SK-N-SH treated with all-trans-retinoic acid at 6 μM for 48 hours (cell line): ENCODE data around the gene RPUSD3.

Experiments used
- ATAC-seq: fragments of 200-7000 bp; cut with Tn5 transposase; 3 replicates; pipeline ENCODE4 v1.9.1; 2020; ENCODE audit warnings: mild to moderate bottlenecking, moderate library complexity
- ARNTL ChIP-seq: fragments of 450-650 bp; formaldehyde crosslinking; IDR thresholded peaks from 2 replicates; pipeline ENCODE4 v1.5.0; 2020; ENCODE audit warnings: low read depth, mild to moderate bottlenecking, moderate library complexity, borderline replicate concordance
- BACH2 ChIP-seq: fragments of 250-450 bp; sonication (Bioruptor Pico); IDR thresholded peaks from 2 replicates; pipeline ENCODE4 v1.9.0; 2021; ENCODE audit warnings: mild to moderate bottlenecking, borderline replicate concordance
- CSDC2 ChIP-seq: fragments of 250-450 bp; sonication (Bioruptor Pico); IDR thresholded peaks from 2 replicates; pipeline ENCODE4 v1.5.0; 2020; ENCODE audit warnings: mild to moderate bottlenecking, moderate library complexity
- ESRRG ChIP-seq: fragments of 250-450 bp; sonication (Bioruptor Pico); IDR thresholded peaks from 2 replicates; pipeline ENCODE4 v1.6.1; 2021; ENCODE audit warnings: mild to moderate bottlenecking
- GLIS3 ChIP-seq: fragments of 250-450 bp; sonication (Bioruptor Pico); IDR thresholded peaks from 2 replicates; pipeline ENCODE4 v1.5.0; 2020; ENCODE audit warnings: mild to moderate bottlenecking, moderate library complexity
- ISL1 ChIP-seq: fragments of 250-450 bp; sonication (Bioruptor Pico); IDR thresholded peaks from 2 replicates; pipeline ENCODE4 v2.1.2; 2022; ENCODE audit warnings: mild to moderate bottlenecking, moderate library complexity
- OSR1 ChIP-seq: fragments of 250-450 bp; sonication (Bioruptor Pico); IDR thresholded peaks from 2 replicates; pipeline ENCODE4 v1.8.0; 2022; ENCODE audit warnings: moderate library complexity, mild to moderate bottlenecking, inconsistent platforms
- PPARA ChIP-seq: fragments of 250-450 bp; sonication (Bioruptor Pico); IDR thresholded peaks from 2 replicates; pipeline ENCODE4 v1.5.0; 2020; ENCODE audit warnings: mild to moderate bottlenecking, borderline replicate concordance
- RARB ChIP-seq: fragments of 250-450 bp; sonication (Bioruptor Pico); IDR thresholded peaks from 2 replicates; pipeline ENCODE4 v1.8.0; 2021; ENCODE audit warnings: mild to moderate bottlenecking, moderate library complexity
- SNAI2 ChIP-seq: fragments of 250-450 bp; sonication (Bioruptor Pico); IDR thresholded peaks from 2 replicates; pipeline ENCODE4 v1.5.0; 2020; ENCODE audit warnings: mild to moderate bottlenecking, moderate library complexity
- TCF4 ChIP-seq: fragments of 250-450 bp; sonication (Bioruptor Pico); IDR thresholded peaks from 2 replicates; pipeline ENCODE4 v1.8.0; 2021; ENCODE audit warnings: mild to moderate bottlenecking, moderate library complexity, borderline replicate concordance
- TOX ChIP-seq: fragments of 250-450 bp; sonication (Bioruptor Pico); IDR thresholded peaks from 2 replicates; pipeline ENCODE4 v1.8.0; 2021; ENCODE audit warnings: mild to moderate bottlenecking, moderate library complexity, borderline replicate concordance
- ZC3H10 ChIP-seq: fragments of 250-450 bp; sonication (Bioruptor Pico); IDR thresholded peaks from 2 replicates; pipeline ENCODE4 v1.5.1; 2021; ENCODE audit warnings: mild to moderate bottlenecking, moderate library complexity
- ZFP3 ChIP-seq: fragments of 250-450 bp; sonication (Bioruptor Pico); IDR thresholded peaks from 2 replicates; pipeline ENCODE4 v1.5.0; 2020; ENCODE audit warnings: mild to moderate bottlenecking, moderate library complexity
- ZFP30 ChIP-seq: fragments of 450-650 bp; formaldehyde crosslinking; IDR thresholded peaks from 2 replicates; pipeline ENCODE4 v1.5.0; 2022; ENCODE audit warnings: mild to moderate bottlenecking, moderate library complexity
- ZNF565 ChIP-seq: fragments of 450-650 bp; formaldehyde crosslinking; conservative IDR thresholded peaks from 2 replicates; pipeline ENCODE4 v1.5.0; 2020; ENCODE audit warnings: low read depth, mild to moderate bottlenecking, moderate library complexity
- ZNF8 ChIP-seq: fragments of 450-650 bp; formaldehyde crosslinking; IDR thresholded peaks from 2 replicates; pipeline ENCODE4 v1.5.0; 2020; ENCODE audit warnings: mild to moderate bottlenecking, moderate library complexity
- TF ChIP-seq, protein P1 (sequence below): fragments of 250-450 bp; sonication (Bioruptor Pico); IDR thresholded peaks from 2 replicates; pipeline ENCODE4 v1.8.0; 2020; ENCODE audit warnings: mild to moderate bottlenecking, moderate library complexity, borderline replicate concordance
- TF ChIP-seq, protein P2 (sequence below): fragments of 250-450 bp; sonication (Bioruptor Pico); IDR thresholded peaks from 2 replicates; pipeline ENCODE4 v1.5.0; 2020; ENCODE audit warnings: mild to moderate bottlenecking, moderate library complexity
- TF ChIP-seq, protein P3 (sequence below): fragments of 250-450 bp; sonication (Bioruptor Pico); IDR thresholded peaks from 2 replicates; pipeline ENCODE4 v1.5.1; 2021; ENCODE audit warnings: mild to moderate bottlenecking, moderate library complexity
- TF ChIP-seq, protein P4 (sequence below): fragments of 250-450 bp; sonication (Bioruptor Pico); IDR thresholded peaks from 2 replicates; pipeline ENCODE4 v1.5.1; 2020; ENCODE audit warnings: low read depth, mild to moderate bottlenecking, moderate library complexity

RPUSD3 gene

DNA sequence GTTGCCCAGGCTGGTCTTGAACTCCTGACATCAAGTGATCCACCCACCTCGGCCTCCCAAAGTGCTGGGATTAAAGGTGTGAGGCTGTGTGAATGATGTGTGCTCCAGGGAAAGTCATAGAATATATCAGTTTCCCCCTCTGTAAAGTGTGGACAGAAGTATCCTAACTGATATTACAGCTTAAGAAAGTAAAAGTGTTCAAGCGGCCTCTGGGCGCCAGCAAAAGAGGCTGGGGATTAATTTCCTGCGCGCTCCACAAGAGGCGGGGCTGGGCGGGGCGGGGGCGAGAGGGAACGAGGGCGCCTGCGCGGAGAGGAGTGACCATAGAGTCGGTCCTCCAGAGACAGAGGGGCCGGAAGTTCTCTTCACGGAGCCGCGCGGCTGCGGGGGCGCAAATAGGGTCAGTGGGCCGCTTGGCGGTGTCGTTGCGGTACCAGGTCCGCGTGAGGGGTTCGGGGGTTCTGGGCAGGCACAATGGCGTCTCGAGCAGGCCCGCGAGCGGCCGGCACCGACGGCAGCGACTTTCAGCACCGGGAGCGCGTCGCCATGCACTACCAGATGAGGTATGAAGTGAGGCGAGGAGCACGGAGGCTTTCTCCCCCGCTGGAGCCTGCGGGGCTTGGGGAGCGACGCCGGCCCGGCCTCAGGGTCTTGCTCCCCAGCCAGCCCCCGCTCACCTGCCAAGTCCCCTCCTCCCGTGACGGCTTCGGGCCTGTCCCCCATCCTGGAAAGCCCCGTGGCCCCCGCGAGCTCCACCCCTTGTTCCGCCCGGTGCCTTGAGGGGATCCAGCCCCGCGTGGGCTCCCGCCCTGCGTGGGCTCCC is 46.7 kb upstream of the RPUSD3 start, which contains the start of gene JAGN1:
JAGN1 (plus strand) TSS at position 362 of the 823 bp plus-strand sequence; CDS start at position 475, 113 bp downstream.
- no peak for TF ChIP-seq OSR1 (CRISPR knock-in tag)
- TF ChIP-seq ZC3H10 = no peak
- TF ChIP-seq TOX (CRISPR knock-in tag) = no peak
- no peak for TF ChIP-seq GLIS3 (CRISPR knock-in tag)
- no peak for TF ChIP-seq PPARA (CRISPR knock-in tag)
- TF ChIP-seq ZFP30 = no peak
- TF ChIP-seq, protein P1, sequence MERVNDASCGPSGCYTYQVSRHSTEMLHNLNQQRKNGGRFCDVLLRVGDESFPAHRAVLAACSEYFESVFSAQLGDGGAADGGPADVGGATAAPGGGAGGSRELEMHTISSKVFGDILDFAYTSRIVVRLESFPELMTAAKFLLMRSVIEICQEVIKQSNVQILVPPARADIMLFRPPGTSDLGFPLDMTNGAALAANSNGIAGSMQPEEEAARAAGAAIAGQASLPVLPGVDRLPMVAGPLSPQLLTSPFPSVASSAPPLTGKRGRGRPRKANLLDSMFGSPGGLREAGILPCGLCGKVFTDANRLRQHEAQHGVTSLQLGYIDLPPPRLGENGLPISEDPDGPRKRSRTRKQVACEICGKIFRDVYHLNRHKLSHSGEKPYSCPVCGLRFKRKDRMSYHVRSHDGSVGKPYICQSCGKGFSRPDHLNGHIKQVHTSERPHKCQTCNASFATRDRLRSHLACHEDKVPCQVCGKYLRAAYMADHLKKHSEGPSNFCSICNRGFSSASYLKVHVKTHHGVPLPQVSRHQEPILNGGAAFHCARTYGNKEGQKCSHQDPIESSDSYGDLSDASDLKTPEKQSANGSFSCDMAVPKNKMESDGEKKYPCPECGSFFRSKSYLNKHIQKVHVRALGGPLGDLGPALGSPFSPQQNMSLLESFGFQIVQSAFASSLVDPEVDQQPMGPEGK (CRISPR knock-in tag) = no peak
- TF ChIP-seq ISL1 (CRISPR knock-in tag) = no peak
- TF ChIP-seq, protein P2, sequence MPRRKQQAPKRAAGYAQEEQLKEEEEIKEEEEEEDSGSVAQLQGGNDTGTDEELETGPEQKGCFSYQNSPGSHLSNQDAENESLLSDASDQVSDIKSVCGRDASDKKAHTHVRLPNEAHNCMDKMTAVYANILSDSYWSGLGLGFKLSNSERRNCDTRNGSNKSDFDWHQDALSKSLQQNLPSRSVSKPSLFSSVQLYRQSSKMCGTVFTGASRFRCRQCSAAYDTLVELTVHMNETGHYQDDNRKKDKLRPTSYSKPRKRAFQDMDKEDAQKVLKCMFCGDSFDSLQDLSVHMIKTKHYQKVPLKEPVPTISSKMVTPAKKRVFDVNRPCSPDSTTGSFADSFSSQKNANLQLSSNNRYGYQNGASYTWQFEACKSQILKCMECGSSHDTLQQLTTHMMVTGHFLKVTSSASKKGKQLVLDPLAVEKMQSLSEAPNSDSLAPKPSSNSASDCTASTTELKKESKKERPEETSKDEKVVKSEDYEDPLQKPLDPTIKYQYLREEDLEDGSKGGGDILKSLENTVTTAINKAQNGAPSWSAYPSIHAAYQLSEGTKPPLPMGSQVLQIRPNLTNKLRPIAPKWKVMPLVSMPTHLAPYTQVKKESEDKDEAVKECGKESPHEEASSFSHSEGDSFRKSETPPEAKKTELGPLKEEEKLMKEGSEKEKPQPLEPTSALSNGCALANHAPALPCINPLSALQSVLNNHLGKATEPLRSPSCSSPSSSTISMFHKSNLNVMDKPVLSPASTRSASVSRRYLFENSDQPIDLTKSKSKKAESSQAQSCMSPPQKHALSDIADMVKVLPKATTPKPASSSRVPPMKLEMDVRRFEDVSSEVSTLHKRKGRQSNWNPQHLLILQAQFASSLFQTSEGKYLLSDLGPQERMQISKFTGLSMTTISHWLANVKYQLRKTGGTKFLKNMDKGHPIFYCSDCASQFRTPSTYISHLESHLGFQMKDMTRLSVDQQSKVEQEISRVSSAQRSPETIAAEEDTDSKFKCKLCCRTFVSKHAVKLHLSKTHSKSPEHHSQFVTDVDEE = no peak
- no peak for TF ChIP-seq TCF4
- TF ChIP-seq RARB = no peak
- TF ChIP-seq, protein P3, sequence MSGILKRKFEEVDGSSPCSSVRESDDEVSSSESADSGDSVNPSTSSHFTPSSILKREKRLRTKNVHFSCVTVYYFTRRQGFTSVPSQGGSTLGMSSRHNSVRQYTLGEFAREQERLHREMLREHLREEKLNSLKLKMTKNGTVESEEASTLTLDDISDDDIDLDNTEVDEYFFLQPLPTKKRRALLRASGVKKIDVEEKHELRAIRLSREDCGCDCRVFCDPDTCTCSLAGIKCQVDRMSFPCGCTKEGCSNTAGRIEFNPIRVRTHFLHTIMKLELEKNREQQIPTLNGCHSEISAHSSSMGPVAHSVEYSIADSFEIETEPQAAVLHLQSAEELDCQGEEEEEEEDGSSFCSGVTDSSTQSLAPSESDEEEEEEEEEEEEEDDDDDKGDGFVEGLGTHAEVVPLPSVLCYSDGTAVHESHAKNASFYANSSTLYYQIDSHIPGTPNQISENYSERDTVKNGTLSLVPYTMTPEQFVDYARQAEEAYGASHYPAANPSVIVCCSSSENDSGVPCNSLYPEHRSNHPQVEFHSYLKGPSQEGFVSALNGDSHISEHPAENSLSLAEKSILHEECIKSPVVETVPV (CRISPR knock-in tag) = no peak
- no peak for TF ChIP-seq ARNTL

DNA sequence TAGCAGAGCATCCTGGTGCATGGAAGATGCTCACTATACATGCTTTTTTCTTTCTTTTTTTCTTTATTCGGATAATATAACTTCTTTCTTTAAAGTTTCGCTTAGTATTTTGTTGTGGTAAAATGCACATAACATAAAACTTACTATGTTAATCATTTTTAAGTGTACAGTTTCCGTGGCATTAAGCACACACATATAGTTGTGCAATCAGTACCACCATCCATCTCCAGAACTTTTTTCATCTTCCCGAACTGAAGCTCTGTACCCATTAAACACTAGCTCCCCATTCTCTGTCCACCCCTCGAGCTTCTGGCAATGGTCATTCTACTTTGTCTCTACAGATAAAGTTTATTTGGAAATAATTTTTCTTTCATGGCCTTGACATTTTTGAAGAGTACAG is 45.6 kb upstream of the RPUSD3 start:
- TF ChIP-seq SNAI2 (CRISPR knock-in tag) = no peak
- ATAC-seq = no peak

More for the DNA sequence above, 46.7 kb upstream of the RPUSD3 start, which contains the start of gene JAGN1:
- ATAC-seq = peak; percentile 93

DNA sequence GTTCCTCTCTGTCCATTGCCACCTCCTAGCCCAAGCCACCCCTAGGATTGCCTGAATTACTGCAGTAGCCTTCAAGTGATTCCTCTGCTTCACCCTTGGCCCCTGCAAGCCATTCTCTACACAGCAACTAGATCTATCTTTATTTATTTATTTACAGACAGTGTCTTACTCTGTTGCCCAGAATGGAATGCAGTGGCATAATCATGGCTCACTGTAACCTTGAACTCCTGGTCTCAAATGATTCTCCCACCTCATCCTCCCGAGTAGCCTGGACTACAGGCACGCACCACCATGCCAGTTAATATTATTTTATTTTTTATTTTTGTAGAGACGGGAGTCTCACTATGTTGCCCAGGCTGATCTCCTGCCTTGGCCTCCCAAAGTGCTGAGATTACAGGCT is 44.7 kb upstream of the RPUSD3 start:
- TF ChIP-seq OSR1 (CRISPR knock-in tag) = no peak
- TF ChIP-seq CSDC2 (CRISPR knock-in tag) = no peak
- no peak for TF ChIP-seq ZNF565 (CRISPR knock-in tag)
- TF ChIP-seq, protein P3 (CRISPR knock-in tag) = no peak
- TF ChIP-seq, all 23 proteins: peak for 0
- no peak for ATAC-seq

DNA sequence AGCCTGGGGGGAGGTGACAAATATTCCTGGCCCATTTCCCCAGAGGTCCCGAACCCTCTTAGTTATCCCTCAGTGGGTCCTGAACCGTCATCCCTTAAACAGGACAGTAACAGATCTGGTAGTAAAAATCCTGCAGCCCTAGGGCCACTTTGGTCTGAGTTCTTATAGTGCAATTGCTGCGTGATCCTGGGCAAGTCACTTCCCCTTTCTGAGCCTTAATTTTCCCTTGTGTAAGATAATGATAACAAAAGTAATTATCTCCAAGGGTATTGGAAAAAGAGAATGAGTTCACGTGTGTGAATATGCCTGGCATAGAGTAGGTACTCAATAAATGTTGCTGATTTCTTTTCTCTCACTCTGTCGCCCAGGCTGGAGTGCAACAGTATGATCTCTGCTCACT is 43.7 kb upstream of the RPUSD3 start:
- ATAC-seq = no peak
- TF ChIP-seq CSDC2 (CRISPR knock-in tag) = no peak
- TF ChIP-seq ISL1 (CRISPR knock-in tag) = no peak
- TF ChIP-seq SNAI2 (CRISPR knock-in tag) = no peak
- TF ChIP-seq BACH2 = no peak

DNA sequence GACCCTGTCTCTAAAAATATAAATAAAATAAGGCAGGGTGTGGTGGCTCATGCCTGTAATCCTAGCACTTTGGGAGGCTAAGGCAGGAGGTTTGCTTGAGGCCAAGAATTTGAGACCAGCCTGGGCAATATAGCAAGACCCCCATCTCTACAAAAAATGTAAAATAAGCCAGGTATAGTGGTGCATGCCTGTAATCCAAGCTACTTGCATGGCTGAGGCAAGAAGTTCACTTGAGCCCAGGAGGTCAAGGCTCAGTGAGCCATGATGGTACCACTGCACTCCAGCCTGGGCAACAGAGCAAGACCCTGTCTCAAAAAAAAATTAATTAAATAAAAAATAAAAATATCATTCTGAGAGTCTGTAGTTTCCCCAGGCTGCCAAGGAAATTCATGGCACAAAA is 42.5 kb upstream of the RPUSD3 start:
- TF ChIP-seq ZNF8 = no peak
- TF ChIP-seq RARB = no peak
- no peak for TF ChIP-seq GLIS3 (CRISPR knock-in tag)
- TF ChIP-seq BACH2 = no peak
- TF ChIP-seq TCF4 = no peak
- TF ChIP-seq, protein P4, sequence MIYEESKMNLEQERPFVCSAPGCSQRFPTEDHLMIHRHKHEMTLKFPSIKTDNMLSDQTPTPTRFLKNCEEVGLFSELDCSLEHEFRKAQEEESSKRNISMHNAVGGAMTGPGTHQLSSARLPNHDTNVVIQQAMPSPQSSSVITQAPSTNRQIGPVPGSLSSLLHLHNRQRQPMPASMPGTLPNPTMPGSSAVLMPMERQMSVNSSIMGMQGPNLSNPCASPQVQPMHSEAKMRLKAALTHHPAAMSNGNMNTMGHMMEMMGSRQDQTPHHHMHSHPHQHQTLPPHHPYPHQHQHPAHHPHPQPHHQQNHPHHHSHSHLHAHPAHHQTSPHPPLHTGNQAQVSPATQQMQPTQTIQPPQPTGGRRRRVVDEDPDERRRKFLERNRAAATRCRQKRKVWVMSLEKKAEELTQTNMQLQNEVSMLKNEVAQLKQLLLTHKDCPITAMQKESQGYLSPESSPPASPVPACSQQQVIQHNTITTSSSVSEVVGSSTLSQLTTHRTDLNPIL (CRISPR knock-in tag) = no peak
- TF ChIP-seq PPARA (CRISPR knock-in tag) = no peak
- TF ChIP-seq, protein P3 (CRISPR knock-in tag) = no peak
- no peak for TF ChIP-seq ESRRG (CRISPR knock-in tag)
- TF ChIP-seq ZFP3 = no peak
- ATAC-seq = no peak
